RWPE2 (cell line): Measurements from ENCODE around the gene LRIG1.
A peak's percentile ranks its signal among the peaks of the same experiment; 100 is the strongest.

ENCODE experiments used
- ATAC-seq: fragments of 200-7000 bp; cut with Tn5 transposase; 3 replicates; pipeline ENCODE4 v1.9.1; 2021; ENCODE audit warnings: low read depth
- DNase-seq: peaks from one replicate; pipeline ENCODE4 v3.0.0-alpha.2; 2020; ENCODE audit warnings: low spot score
- H3K27ac ChIP-seq: fragments of 450-650 bp; 2 replicates; pipeline ENCODE4 v1.5.1; 2017; ENCODE audit warnings: mild to moderate bottlenecking; ENCODE audit not compliant: poor library complexity, severe bottlenecking
- H3K27me3 ChIP-seq: fragments of 250-450 bp; sonication (Bioruptor Pico); 2 replicates; pipeline ENCODE4 v1.5.1; 2021; ENCODE audit warnings: mild to moderate bottlenecking, moderate library complexity; ENCODE audit not compliant: insufficient read depth, poor library complexity, severe bottlenecking
- H3K36me3 ChIP-seq: fragments of 250-450 bp; sonication (Bioruptor Pico); 2 replicates; pipeline ENCODE4 v1.5.1; 2020; ENCODE audit warnings: low read depth, mild to moderate bottlenecking, moderate library complexity
- H3K4me1 ChIP-seq: fragments of 250-450 bp; sonication (Bioruptor Pico); 2 replicates; pipeline ENCODE4 v1.5.1; 2021; ENCODE audit warnings: mild to moderate bottlenecking, moderate library complexity; ENCODE audit not compliant: insufficient read depth, poor library complexity, severe bottlenecking
- H3K4me3 ChIP-seq: fragments of 250-450 bp; sonication (Bioruptor Pico); 2 replicates; pipeline ENCODE4 v1.5.1; 2021; ENCODE audit warnings: mild to moderate bottlenecking, moderate library complexity; ENCODE audit not compliant: severe bottlenecking
- H3K9me3 ChIP-seq: fragments of 250-450 bp; sonication (Bioruptor Pico); 2 replicates; pipeline ENCODE4 v1.5.1; 2021; ENCODE audit warnings: mild to moderate bottlenecking, moderate library complexity; ENCODE audit not compliant: severe bottlenecking
- TF ChIP-seq, protein P1 (sequence below): fragments of 450-650 bp; IDR thresholded peaks from one replicate; pipeline ENCODE4 v1.5.1; 2017; ENCODE audit warnings: mild to moderate bottlenecking, moderate library complexity; ENCODE audit not compliant: poor library complexity, severe bottlenecking

LRIG1 gene

DNA sequence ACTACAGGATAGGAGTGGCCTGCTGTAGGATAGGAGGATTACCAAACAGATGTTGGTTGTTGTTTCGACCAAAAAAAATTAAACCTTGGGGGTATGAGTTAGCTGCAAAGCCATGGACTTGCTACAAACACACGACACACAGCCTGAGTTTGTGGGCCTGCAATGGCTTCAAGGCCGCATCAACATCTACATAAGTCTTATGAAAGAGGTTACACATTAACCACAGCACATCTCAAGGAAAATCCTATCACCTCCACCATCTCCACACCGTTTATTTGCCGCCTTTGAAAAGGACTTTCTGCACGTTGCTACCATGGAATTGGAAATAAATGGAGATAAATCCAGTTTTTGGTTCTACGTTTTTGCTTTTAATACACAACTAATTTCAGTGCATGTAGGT lies 23.0 kb downstream of the LRIG1 start:
- Histone ChIP-seq H3K36me3 (no peaks in the 10 kb centered on the region), H3K27me3 (no peaks in the 10 kb centered on the region), H3K4me3 (no peak overlapping the region), H3K4me1 (peaks cover 10% of the 10 kb centered on the region), H3K27ac (no peak overlapping the region), H3K9me3 (no peaks in the 10 kb centered on the region)
- TF ChIP-seq, protein P1, sequence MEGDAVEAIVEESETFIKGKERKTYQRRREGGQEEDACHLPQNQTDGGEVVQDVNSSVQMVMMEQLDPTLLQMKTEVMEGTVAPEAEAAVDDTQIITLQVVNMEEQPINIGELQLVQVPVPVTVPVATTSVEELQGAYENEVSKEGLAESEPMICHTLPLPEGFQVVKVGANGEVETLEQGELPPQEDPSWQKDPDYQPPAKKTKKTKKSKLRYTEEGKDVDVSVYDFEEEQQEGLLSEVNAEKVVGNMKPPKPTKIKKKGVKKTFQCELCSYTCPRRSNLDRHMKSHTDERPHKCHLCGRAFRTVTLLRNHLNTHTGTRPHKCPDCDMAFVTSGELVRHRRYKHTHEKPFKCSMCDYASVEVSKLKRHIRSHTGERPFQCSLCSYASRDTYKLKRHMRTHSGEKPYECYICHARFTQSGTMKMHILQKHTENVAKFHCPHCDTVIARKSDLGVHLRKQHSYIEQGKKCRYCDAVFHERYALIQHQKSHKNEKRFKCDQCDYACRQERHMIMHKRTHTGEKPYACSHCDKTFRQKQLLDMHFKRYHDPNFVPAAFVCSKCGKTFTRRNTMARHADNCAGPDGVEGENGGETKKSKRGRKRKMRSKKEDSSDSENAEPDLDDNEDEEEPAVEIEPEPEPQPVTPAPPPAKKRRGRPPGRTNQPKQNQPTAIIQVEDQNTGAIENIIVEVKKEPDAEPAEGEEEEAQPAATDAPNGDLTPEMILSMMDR, result no peak
- no peak for DNase-seq
- no peak for ATAC-seq

DNA sequence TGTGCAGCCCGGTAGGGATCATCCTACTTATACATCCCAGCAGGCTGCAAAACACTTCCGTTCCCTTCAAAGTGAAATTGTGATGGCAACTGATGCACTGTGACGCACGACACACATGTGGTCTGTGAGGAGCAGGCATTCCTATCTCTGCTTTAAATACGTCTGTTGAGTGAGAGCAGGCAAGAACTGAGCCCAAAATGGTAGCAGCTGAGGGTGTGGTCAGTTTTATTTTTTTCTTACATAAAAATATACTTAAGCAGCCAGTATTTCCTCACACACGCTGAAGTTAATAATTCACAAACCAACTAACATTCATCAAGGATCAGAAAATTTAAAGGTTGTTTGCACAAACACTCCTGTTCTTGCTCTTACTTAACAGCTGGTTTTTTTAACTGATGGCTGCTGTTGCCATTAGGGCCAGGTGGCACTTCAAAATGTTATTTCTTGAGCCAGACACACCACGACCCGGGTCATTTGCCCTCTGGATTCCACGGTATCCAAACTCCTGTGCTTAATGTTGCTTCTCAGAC lies 23.9 kb downstream of the LRIG1 start:
- H3K9me3 ChIP-seq, result no peaks in the 10 kb centered on the region
- no peak for DNase-seq
- TF ChIP-seq, protein P1, result no peak
- peaks cover 16% of the 10 kb centered on the region for H3K4me1 ChIP-seq
- H3K27me3 ChIP-seq, result no peaks in the 10 kb centered on the region
- no peak overlapping the region for H3K4me3 ChIP-seq
- no peak for ATAC-seq
- H3K27ac ChIP-seq, result no peak overlapping the region
- H3K36me3 ChIP-seq, result no peaks in the 10 kb centered on the region

DNA sequence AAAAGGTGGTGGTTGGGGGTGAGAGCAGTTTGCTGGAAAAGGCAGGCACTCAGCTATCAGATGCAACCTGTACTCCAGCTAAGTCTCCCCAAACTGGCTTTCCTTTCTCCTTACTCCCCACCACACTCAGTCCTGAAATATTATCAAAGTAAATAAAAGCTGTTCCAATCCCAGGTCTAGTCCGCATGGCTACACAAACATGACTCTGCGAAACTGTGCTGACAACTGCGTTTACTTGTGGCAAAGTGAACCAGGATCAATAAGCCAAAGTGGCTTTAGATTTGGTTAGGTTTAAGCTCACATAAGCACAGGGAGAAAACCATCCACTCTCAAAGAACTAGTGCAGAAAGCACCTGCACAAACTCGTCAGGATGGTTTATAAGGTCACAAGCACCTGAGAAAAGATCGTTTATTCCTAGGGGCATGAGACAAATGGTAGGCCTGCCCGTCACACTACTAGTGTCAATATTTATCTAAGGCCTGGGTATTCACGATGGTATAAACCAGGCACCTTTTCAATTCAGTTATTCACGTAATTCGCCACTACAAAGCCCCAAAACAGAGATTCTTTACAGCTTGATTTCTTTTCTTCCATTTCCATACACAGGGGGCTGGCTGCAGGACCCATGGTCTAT lies 25.3 kb downstream of the LRIG1 start:
- no peaks in the 10 kb centered on the region for H3K27me3 ChIP-seq
- TF ChIP-seq, protein P1, result no peak
- H3K4me1 ChIP-seq, result peaks cover 16% of the 10 kb centered on the region
- DNase-seq (no peak), ATAC-seq (no peak)
- H3K27ac ChIP-seq, result no peak overlapping the region
- H3K4me3 ChIP-seq, result no peak overlapping the region
- H3K9me3 ChIP-seq, result no peaks in the 10 kb centered on the region
- H3K36me3 ChIP-seq, result no peaks in the 10 kb centered on the region

DNA sequence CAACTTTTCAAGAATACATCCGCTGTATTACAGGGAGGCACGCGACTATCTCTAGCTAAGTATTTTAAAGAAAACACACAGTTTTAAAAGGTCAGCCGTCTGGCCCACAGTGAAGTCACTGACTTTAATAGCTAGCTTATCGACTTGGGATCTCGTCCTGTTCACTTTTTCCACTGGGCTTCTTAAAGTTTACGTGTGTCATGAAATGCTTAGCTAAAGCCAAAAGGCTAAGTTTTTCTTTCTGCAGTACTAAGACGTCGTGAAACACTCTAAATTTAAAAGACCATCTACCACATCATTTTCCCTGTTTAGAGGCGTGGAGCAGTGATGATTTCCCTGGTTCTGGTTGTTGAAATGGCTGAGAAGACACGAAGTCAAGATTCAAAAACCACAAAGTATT lies 27.1 kb downstream of the LRIG1 start:
- no peak for DNase-seq
- H3K9me3 ChIP-seq, result no peaks in the 10 kb centered on the region
- TF ChIP-seq, protein P1, result no peak

DNA sequence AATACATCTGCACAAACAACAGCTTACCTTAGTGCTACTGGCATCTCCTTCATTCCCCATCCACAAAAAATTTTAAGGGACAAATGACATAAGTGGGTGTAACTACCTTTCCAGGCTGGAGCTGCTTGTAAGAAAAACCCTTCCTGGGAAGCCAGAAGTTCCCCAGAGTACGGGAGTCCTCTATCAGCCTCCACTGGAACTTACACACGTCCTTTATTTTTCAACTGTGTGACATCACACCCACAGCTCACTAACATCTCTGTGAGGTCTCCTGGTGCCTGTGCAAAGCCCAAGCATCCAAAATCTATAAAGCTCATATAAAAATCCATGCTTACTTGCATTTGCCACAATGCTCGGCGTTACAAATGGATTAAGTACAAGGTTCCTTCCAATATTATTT lies 27.6 kb downstream of the LRIG1 start:
- Histone ChIP-seq H3K9me3 (no peaks in the 10 kb centered on the region), H3K36me3 (no peaks in the 10 kb centered on the region), H3K27ac (peak overlapping the region; percentile 79), H3K4me3 (no peak overlapping the region), H3K4me1 (peaks cover 27% of the 10 kb centered on the region), H3K27me3 (no peaks in the 10 kb centered on the region)
- ATAC-seq (no peak), DNase-seq (no peak)
- TF ChIP-seq, protein P1, result no peak

More for the DNA sequence above, 27.1 kb downstream of the LRIG1 start:
- Histone ChIP-seq H3K36me3 (no peaks in the 10 kb centered on the region), H3K4me3 (no peak overlapping the region), H3K27ac (peak overlapping the region; percentile 79), H3K27me3 (no peaks in the 10 kb centered on the region), H3K4me1 (peaks cover 24% of the 10 kb centered on the region)
- no peak for ATAC-seq
